BJ (cell line): ENCODE data around the gene DSC3. TPM values are rescaled to one million over a fixed set of nuclear protein-coding genes. Genes with fewer than 3 reads are reported as not detected.

Experiments
- CTCF ChIA-PET: fragments of 350-600 bp; formaldehyde crosslinking; extraction: SDS; loops from one replicate; lab custom pipeline; 2021; ENCODE audit warnings: antibody characterized with exemption, inconsistent platforms; lab: Yijun Ruan, JAX
- POLR2A ChIA-PET: fragments of 300-600 bp; sonication (Branson Sonifier 250); formaldehyde crosslinking; extraction: SDS; loops from one replicate; lab custom pipeline; 2021; ENCODE audit warnings: antibody characterized with exemption; lab: Charles Lee
- DNase-seq: peaks from one replicate; pipeline ENCODE4 v3.0.0-alpha.2; 2011; ENCODE audit warnings: low read depth
- H3K27me3 ChIP-seq: 2 replicates; pipeline ENCODE4 v1.6.0; 2011; ENCODE audit warnings: low read length; ENCODE audit not compliant: control insufficient read depth, insufficient read depth
- H3K36me3 ChIP-seq: 2 replicates; pipeline ENCODE4 v1.5.1; 2011; ENCODE audit warnings: low read length; ENCODE audit not compliant: control insufficient read depth, insufficient read depth
- H3K4me3 ChIP-seq: 2 replicates; pipeline ENCODE4 v1.5.1; 2011; ENCODE audit warnings: low read depth, mild to moderate bottlenecking, control low read depth, low read length
- polyA plus RNA-seq: library from polyadenylated mRNA; depleted of rRNA; stranded (reverse); fragments of >200 nt; gene quantifications from 2 replicates; pipeline ENCODE4 v1.2.3, GENCODE V29; 2011
- TF ChIP-seq, protein P1 (sequence below): IDR thresholded peaks from 2 replicates; pipeline ENCODE4 v1.5.1; 2011; ENCODE audit warnings: low read depth, mild to moderate bottlenecking, control low read depth, inconsistent platforms, low read length, moderate library complexity; ENCODE audit not compliant: insufficient read depth

DSC3 gene
- polyA plus RNA-seq, 1 experiment: not detected

DNA sequence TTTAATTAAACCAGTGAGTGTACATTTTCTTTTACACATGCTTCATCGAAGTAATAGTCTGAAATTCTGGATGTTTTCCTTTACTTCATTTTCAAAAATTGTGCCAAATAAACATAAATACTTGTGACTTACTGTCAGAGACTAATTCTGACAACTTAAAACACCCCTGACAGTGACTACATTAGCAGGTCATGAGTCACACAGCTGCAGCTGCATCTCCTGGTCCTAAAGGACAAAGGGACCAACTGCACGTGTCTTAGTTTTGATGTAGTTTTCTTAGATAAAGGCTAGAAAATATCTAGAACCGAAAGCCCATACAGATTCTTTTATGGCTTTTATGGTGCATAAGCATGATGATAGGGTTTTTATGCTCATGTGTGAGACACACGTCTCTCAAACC lies 29.6 kb upstream of the DSC3 start:
- TF ChIP-seq, protein P1, sequence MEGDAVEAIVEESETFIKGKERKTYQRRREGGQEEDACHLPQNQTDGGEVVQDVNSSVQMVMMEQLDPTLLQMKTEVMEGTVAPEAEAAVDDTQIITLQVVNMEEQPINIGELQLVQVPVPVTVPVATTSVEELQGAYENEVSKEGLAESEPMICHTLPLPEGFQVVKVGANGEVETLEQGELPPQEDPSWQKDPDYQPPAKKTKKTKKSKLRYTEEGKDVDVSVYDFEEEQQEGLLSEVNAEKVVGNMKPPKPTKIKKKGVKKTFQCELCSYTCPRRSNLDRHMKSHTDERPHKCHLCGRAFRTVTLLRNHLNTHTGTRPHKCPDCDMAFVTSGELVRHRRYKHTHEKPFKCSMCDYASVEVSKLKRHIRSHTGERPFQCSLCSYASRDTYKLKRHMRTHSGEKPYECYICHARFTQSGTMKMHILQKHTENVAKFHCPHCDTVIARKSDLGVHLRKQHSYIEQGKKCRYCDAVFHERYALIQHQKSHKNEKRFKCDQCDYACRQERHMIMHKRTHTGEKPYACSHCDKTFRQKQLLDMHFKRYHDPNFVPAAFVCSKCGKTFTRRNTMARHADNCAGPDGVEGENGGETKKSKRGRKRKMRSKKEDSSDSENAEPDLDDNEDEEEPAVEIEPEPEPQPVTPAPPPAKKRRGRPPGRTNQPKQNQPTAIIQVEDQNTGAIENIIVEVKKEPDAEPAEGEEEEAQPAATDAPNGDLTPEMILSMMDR: no peak
- Histone ChIP-seq H3K36me3 (no peaks in the 10 kb centered on the region), H3K4me3 (no peak overlapping the region), H3K27me3 (no peaks in the 10 kb centered on the region)
- ChIA-PET CTCF (no interaction called here), POLR2A (no interaction called here)
- no peak for DNase-seq

DNA sequence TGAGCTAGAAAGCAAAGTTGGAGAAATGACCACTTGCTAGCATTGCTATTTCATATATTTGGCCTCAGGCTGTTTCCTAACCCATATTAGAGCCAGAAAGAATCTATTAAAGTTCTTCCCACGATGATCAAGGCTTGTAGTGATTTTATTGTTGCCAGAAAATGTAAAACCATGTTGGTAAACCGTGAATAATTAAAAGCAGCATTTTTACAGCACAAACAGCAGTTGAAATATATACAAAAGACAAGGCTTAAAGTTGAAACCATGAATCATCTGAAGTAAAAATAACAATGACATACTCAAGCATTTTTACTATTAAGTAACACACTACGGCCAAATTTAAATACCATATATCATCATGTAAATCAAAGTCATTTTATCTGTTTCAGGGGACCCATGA lies 27.7 kb upstream of the DSC3 start:
- no peak for DNase-seq
- Histone ChIP-seq H3K36me3 (no peaks in the 10 kb centered on the region), H3K4me3 (no peak overlapping the region), H3K27me3 (no peaks in the 10 kb centered on the region)
- ChIA-PET CTCF (no interaction called here), POLR2A (no interaction called here)
- TF ChIP-seq, protein P1: no peak

DNA sequence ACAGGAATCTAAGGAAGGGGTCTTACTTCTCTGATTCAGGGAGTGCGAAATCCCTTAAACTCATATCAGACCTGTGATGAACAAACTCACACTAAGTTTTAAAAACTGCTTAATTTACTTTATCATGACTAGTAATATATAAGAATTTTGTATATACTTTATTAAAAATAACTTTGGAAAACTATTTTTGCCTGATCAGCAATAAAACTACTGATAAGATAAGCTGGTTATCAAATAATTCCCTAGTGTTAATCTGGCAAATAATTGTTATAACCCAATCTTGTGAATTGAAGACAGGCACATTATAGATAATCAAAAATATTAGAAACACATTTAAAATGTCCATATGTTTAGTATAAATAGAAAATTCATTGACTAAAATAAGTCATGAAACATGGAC lies 23.7 kb upstream of the DSC3 start:
- ChIA-PET CTCF (no interaction called here), POLR2A (no interaction called here)
- H3K27me3 ChIP-seq: no peaks in the 10 kb centered on the region
- no peak for DNase-seq
- H3K4me3 ChIP-seq: no peak overlapping the region
- TF ChIP-seq, protein P1: no peak
- H3K36me3 ChIP-seq: no peaks in the 10 kb centered on the region

DNA sequence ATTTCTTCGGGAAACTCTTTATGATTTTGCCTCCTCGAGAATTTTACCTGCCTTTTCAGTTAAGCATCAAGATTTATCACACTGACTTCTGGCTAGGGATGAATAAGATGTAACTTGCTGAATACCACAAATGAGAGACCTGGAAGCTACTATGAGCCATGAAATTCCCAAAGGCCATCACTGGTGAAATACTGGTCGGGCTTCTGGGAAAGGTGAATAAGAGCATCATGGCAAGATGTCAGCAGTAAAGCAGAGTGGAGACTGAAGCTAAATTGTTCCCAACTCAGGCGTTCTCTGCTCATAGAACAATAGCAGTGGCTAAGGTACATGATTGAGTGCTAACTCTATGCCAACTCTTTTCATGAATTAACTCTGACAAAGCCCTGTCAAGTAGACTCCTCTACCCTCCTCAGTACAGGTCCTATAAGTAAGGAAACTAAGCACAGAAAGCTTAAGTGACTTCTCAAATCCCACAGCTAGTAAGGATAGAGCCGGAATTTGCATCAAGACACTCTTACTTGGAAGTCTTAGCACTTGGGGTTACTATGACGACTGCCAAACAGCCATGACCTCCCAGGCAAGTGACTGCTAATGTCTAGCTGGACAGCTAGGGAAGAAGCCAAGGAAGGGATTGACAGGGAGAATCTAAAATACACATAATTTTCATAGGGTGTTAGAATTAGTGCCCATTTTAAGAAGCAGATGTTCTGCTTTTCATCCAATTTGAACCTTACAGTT lies 22.7 kb upstream of the DSC3 start:
- ChIA-PET CTCF (no interaction called here), POLR2A (no interaction called here)
- no peaks in the 10 kb centered on the region for H3K27me3 ChIP-seq
- no peak overlapping the region for H3K4me3 ChIP-seq
- TF ChIP-seq, protein P1: no peak
- no peaks in the 10 kb centered on the region for H3K36me3 ChIP-seq
- DNase-seq: no peak

DNA sequence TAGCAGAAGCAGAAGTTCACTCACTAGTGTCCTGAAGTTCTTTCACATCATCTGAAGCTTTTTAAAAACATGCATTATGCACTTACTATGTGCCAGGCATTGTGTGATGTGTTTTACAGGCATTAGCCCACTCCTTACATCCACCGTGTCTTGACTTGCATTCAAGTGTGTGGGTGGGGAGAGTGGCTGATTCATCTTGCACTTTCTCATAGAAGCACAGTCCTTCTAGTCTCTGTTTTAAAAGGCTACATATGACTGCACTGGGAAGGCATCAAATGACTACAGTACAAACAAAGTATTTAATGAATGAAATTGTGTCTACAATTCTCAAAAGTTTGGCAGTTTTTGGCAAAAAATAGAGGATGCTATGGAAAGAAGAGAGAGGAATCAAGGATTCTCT lies 21.6 kb upstream of the DSC3 start:
- POLR2A ChIA-PET: no interaction called here
- DNase-seq: no peak

More for the DNA sequence above, 21.6 kb upstream of the DSC3 start:
- Histone ChIP-seq H3K36me3 (no peaks in the 10 kb centered on the region), H3K27me3 (no peaks in the 10 kb centered on the region), H3K4me3 (no peak overlapping the region)
- CTCF ChIA-PET: no interaction called here
- TF ChIP-seq, protein P1: no peak
